Keratinocyte (primary cell): ENCODE measurements around the gene SIK3. TPM values are rescaled to one million over a fixed set of nuclear protein-coding genes. Genes with fewer than 3 reads are reported as not detected.

Experiments used
- DNase-seq: peaks from one replicate; pipeline ENCODE4 v3.0.0-alpha.2; 2011; ENCODE audit warnings: low read depth, missing footprints, low spot score
- FAIRE-seq: peaks from 2 replicates; lab custom pipeline; 2011; peaks lifted over from hg19 to GRCh38; lab: Jason Lieb, UNC
- H2AFZ ChIP-seq: 2 replicates; pipeline ENCODE4 v1.6.0; 2012; ENCODE audit warnings: low read length, control low read depth, inconsistent platforms; ENCODE audit not compliant: control insufficient read depth
- H3K27ac ChIP-seq: 2 replicates; pipeline ENCODE4 v1.5.1; 2011; ENCODE audit warnings: low read length; ENCODE audit not compliant: control insufficient read depth, insufficient read depth
- H3K27me3 ChIP-seq: 3 replicates; pipeline ENCODE4 v1.6.0; 2011; ENCODE audit warnings: low read length; ENCODE audit not compliant: control insufficient read depth, insufficient read depth; ENCODE audit errors: extremely low read depth
- H3K36me3 ChIP-seq, 2 experiments: 2 replicates in 1 of 2; 3 replicates in 1 of 2; pipeline ENCODE4 v1.5.1; 2011; ENCODE audit warnings: low read length in 2 of 2, mild to moderate bottlenecking in 1 of 2; ENCODE audit not compliant: control insufficient read depth in 2 of 2, insufficient read depth in 2 of 2; ENCODE audit errors: extremely low read depth in 1 of 2
- H3K4me1 ChIP-seq: 3 replicates; pipeline ENCODE4 v1.5.1; 2011; ENCODE audit warnings: low read length; ENCODE audit not compliant: control insufficient read depth, insufficient read depth; ENCODE audit errors: extremely low read depth
- H3K4me2 ChIP-seq: 3 replicates; pipeline ENCODE4 v1.6.0; 2011; ENCODE audit warnings: low read depth, low read length; ENCODE audit not compliant: control insufficient read depth, insufficient read depth; ENCODE audit errors: extremely low read depth
- H3K4me3 ChIP-seq, 3 experiments: fragments of 200-600 bp in 1 of 3; sonication (generic) in 1 of 3; 2 replicates in 2 of 3; 3 replicates in 1 of 3; pipeline ENCODE4 v1.5.1; 2011 to 2016; ENCODE audit warnings: low read length in 3 of 3, mild to moderate bottlenecking in 3 of 3, control low read depth in 2 of 3, inconsistent platforms in 1 of 3, low read depth in 1 of 3, mixed read lengths in 1 of 3, mixed run types in 1 of 3, moderate library complexity in 1 of 3; ENCODE audit not compliant: control insufficient read depth in 2 of 3, insufficient read depth in 2 of 3; ENCODE audit errors: extremely low read depth in 1 of 3
- H3K79me2 ChIP-seq: 2 replicates; pipeline ENCODE4 v1.6.0; 2012; ENCODE audit warnings: low read length; ENCODE audit not compliant: control insufficient read depth, insufficient read depth
- H3K9ac ChIP-seq: 3 replicates; pipeline ENCODE4 v1.6.0; 2011; ENCODE audit warnings: low read length; ENCODE audit not compliant: control insufficient read depth, insufficient read depth; ENCODE audit errors: extremely low read depth
- H3K9me1 ChIP-seq: 3 replicates; pipeline ENCODE4 v1.6.0; 2011; ENCODE audit warnings: low read length; ENCODE audit not compliant: control insufficient read depth, insufficient read depth; ENCODE audit errors: extremely low read depth
- H3K9me3 ChIP-seq: 2 replicates; pipeline ENCODE4 v1.5.1; 2012; ENCODE audit warnings: low read depth, low read length; ENCODE audit not compliant: control insufficient read depth
- H4K20me1 ChIP-seq: 3 replicates; pipeline ENCODE4 v1.6.0; 2011; ENCODE audit warnings: low read length; ENCODE audit not compliant: control insufficient read depth, insufficient read depth; ENCODE audit errors: extremely low read depth
- CTCF ChIP-seq, 3 experiments: IDR thresholded peaks in 1 of 3; conservative IDR thresholded peaks in 1 of 3; optimal IDR thresholded peaks in 1 of 3; 2 replicates in 2 of 3; 3 replicates in 1 of 3; pipeline versions ENCODE3 to v1.5.1; 2011; ENCODE audit warnings: low read length in 3 of 3, mild to moderate bottlenecking in 3 of 3, moderate library complexity in 2 of 3, control low read depth in 1 of 3, inconsistent platforms in 1 of 3; ENCODE audit not compliant: insufficient read depth in 2 of 3; ENCODE audit errors: extremely low read depth in 1 of 3
- EZH2 ChIP-seq: IDR thresholded peaks from one replicate; pipeline ENCODE4 v1.6.1; 2012; ENCODE audit warnings: inconsistent platforms, mild to moderate bottlenecking, low read length, moderate library complexity
- dilution Hi-C: fragments of 300-500 bp; cut with MboI; formaldehyde crosslinking; loops from one replicate; pipeline ENCODE4 v1.7.0; 2020; ENCODE audit warnings: low sequenced_read_pairs; ENCODE audit not compliant: extremely low pct_ligation_motif_present
- polyA plus RNA-seq, 5 experiments: library from polyadenylated mRNA; depleted of rRNA in 3 of 5; stranded (reverse) in 3 of 5; stranded (forward) in 1 of 5; unstranded in 1 of 5; fragments of >200 nt; gene quantifications; 1 replicate in 1 of 5; 2 replicates in 3 of 5; 3 replicates in 1 of 5; pipeline versions ENCODE4 v1.2.1 to v1.2.3, GENCODE V29; 2011 to 2012; ENCODE audit warnings: missing spikeins in 2 of 5, low read depth in 1 of 5, low replicate concordance in 1 of 5

SIK3 gene
- polyA plus RNA-seq, 1 donor (not counting 4 experiments of a cell fraction or from before 2014, with no cell fraction given): 8.2 TPM

GRCh38 chr11:116973270-116973669 lies 125.0 kb downstream of the SIK3 start:
- Histone ChIP-seq H3K27me3 (no peaks in the 10 kb centered on the region), H3K79me2 (peaks cover 21% of the 10 kb centered on the region), H3K27ac (no peak overlapping the region), H3K9me3 (no peaks in the 10 kb centered on the region), H3K4me3 (no peak overlapping the region), H4K20me1 (no peaks in the 10 kb centered on the region), H3K36me3 (no peaks in the 10 kb centered on the region), H3K4me2 (no peak overlapping the region), H3K9me1 (no peaks in the 10 kb centered on the region), H3K9ac (no peak overlapping the region), H3K4me1 (peaks cover 6% of the 10 kb centered on the region), H2AFZ (no peak overlapping the region)
- TF ChIP-seq EZH2: no peak
- TF ChIP-seq CTCF (optimal IDR thresholded peaks at IDR 0.05 in 1 of 3, IDR thresholded peaks at IDR 0.05 in 1 of 3, conservative IDR thresholded peaks at IDR 0.05 in 1 of 3; ENCODE audit: extremely low read depth in 1 of 3, insufficient read depth in 2 of 3, low read length in 3 of 3): no peak
- no peak for FAIRE-seq
- dilution Hi-C loops: no loop called here
- no peak for DNase-seq

- TF ChIP-seq EZH2 (no peak), CTCF (optimal IDR thresholded peaks at IDR 0.05 in 1 of 3, IDR thresholded peaks at IDR 0.05 in 1 of 3, conservative IDR thresholded peaks at IDR 0.05 in 1 of 3; ENCODE audit: extremely low read depth in 1 of 3, insufficient read depth in 2 of 3, low read length in 3 of 3) (no peak)
- Histone ChIP-seq H3K9me3 (no peaks in the 10 kb centered on the region), H3K27ac (no peak overlapping the region), H2AFZ (no peak overlapping the region), H3K4me3 (no peak overlapping the region), H3K9ac (no peak overlapping the region), H3K36me3 (no peaks in the 10 kb centered on the region), H3K4me1 (peaks cover 6% of the 10 kb centered on the region), H3K9me1 (no peaks in the 10 kb centered on the region), H3K27me3 (no peaks in the 10 kb centered on the region), H3K4me2 (no peak overlapping the region), H4K20me1 (peaks cover under 1% of the 10 kb centered on the region), H3K79me2 (peaks cover 22% of the 10 kb centered on the region)
- DNase-seq: no peak
- dilution Hi-C loops: no loop called here
- peak; percentile 17 for FAIRE-seq
These were observed 125.5 kb downstream of the SIK3 start for GRCh38 chr11:116972691-116973090.
